Activated naive CD8-positive, alpha-beta T cell treated with anti-CD3 and anti-CD28 coated beads for 36 hours (primary cell): ENCODE measurements around the gene CDC42BPG. TPM values are rescaled to one million over a fixed set of nuclear protein-coding genes. Genes with fewer than 3 reads are reported as not detected.

Source experiments
- DNase-seq: peaks from one replicate; pipeline ENCODE4 v3.0.0; 2021
- H3K27ac Mint-ChIP-seq: one replicate; pipeline ENCODE4 v1.8.0; 2022; ENCODE audit warnings: mild to moderate bottlenecking, moderate library complexity, mixed read lengths
- H3K27me3 Mint-ChIP-seq: one replicate; pipeline ENCODE4 v1.8.0; 2022; ENCODE audit warnings: mild to moderate bottlenecking, mixed read lengths
- H3K36me3 Mint-ChIP-seq: one replicate; pipeline ENCODE4 v1.8.0; 2021; ENCODE audit warnings: mild to moderate bottlenecking, mixed read lengths
- H3K4me1 Mint-ChIP-seq: one replicate; pipeline ENCODE4 v1.8.0; 2021; ENCODE audit warnings: mixed read lengths
- H3K4me3 Mint-ChIP-seq: one replicate; pipeline ENCODE4 v1.8.0; 2022; ENCODE audit warnings: mild to moderate bottlenecking, moderate library complexity, mixed read lengths
- H3K9me3 Mint-ChIP-seq: one replicate; pipeline ENCODE4 v1.8.0; 2022; ENCODE audit warnings: mixed read lengths
- total RNA-seq, 2 experiments: library from RNA; stranded (reverse); gene quantifications; one replicate each; pipeline ENCODE4 v1.2.3, GENCODE V29; 2021

The CDC42BPG gene
- total RNA-seq, 2 experiments from 2014 or later, result 0.46 to 0.54 TPM

DNA sequence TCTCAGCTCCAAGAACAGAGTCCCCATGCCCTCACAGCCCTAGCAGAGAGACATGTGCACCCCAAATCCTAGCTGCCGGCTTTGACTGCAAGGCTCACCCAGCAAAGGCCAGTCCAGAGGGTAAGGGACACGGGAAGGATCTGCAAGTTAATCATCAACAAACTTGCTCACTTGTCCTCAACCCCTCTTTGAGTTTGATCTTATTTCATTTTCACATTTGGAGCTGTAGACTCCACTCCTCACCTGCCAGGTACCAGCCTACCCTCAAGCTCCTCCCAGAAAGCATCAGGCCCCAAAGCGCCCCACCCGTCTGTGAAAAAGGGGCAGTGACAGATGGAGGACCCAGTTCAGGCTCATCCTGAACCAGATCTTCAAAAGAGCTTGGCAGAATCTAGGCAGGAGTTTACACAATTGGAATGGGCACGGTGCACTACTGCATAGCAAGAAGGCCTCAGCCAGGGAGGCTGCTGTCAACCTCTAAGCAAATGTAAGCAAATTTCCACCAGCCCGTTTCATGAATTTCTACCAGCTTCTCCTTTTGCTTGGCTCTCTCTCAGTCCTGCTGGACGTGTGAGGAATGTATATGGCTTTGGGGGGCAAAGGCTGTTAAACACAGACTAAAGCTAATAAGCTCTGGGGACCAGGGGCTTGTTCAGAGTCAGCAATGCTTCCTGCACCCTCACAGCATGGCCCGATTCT lies 28.5 kb upstream of the CDC42BPG start:
- Mint-ChIP-seq H3K4me3 (peak overlapping the region; percentile 43), H3K9me3 (no peaks in the 10 kb centered on the region), H3K27me3 (no peaks in the 10 kb centered on the region), H3K4me1 (peaks cover 79% of the 10 kb centered on the region), H3K27ac (peak overlapping the region; percentile 76), H3K36me3 (peaks cover 61% of the 10 kb centered on the region)
- no peak for DNase-seq

DNA sequence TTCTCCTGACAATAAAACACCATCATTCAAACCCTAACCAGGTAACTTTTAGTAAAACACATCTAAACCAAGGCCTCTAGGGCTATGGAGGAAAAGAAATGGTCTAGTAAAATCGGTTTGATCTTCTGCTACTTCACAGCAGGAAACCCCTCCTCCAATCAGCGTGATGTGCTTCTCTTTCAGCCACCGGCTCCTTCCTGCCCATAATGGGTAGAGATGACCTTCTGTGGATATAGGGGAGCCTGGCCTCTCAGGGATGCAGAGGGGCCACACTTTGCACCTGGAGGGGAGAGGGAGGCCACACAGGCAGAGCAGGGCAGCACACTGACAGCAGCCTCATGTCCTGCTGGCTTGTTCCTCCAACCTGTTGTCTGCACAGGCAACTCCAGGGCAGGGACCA lies 27.0 kb upstream of the CDC42BPG start:
- Mint-ChIP-seq H3K27ac (peak overlapping the region; percentile 78), H3K4me3 (peak overlapping the region; percentile 64), H3K27me3 (no peaks in the 10 kb centered on the region), H3K4me1 (peaks cover 84% of the 10 kb centered on the region), H3K9me3 (peaks cover 3% of the 10 kb centered on the region), H3K36me3 (peaks cover 60% of the 10 kb centered on the region)
- no peak for DNase-seq

DNA sequence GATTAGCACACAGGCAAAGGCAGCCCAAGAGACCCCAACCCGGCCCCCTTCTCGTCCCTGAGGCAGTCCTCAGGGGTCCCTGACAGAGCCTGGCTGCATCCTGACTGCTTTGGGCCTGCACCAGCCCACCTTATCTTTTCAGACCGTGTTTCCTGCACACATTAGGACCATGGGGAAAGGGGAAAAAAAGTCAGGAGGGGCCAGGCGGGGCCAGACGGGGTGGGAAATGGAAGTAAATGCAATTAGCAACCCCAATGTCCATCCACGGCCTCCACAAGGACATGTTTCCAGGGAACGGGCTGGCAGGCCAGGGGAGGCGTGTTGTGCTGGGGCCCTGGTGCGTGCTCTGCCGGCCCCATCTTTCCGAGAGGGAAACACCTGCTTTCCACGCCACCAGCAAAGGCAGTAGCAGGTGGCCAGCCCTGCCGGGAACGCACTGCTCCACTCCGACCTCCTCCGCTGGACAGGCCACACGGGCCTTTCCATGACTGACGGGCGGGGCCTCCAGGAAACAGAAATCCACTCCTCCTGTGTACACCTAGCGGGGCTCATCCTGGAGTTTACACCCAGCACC lies 26.5 kb upstream of the CDC42BPG start:
- Mint-ChIP-seq H3K4me3 (peak overlapping the region; percentile 64), H3K27ac (peak overlapping the region; percentile 91), H3K4me1 (peaks cover 86% of the 10 kb centered on the region), H3K27me3 (no peaks in the 10 kb centered on the region), H3K36me3 (peaks cover 62% of the 10 kb centered on the region), H3K9me3 (peaks cover 7% of the 10 kb centered on the region)
- no peak for DNase-seq

DNA sequence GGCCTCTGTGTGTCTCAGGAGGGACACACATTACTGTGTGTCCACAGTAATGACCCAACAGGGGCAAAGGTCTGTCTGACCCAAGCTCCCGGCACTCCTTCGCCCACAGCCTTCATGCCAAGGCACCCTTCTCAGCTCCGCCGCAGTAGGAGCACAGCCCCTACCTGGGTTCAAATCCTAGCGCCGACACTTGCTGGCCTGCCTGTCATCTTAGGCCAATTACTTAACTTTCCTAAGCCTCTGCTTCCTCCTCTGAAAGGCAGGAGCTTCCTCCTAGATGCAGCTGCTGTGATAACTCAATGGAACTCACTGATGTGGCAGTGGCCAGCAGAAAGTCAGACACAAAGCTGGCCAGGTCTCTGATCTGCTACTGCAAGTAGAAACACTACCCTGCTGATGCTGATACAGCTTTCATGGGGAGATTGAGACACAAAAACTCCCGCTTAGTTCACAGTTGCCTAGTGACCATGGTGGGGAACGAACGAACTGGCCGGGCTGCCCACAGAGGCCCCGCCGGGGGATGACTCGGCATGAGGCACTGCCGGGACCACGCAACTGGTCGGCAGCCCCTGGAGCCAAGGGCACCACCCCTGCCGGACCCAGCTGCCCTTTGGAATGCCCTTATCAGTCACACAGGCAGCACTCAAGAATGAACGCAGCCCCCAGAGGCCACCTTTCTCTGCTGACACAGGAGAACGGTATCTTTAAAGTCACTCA lies 25.9 kb upstream of the CDC42BPG start:
- Mint-ChIP-seq H3K36me3 (peaks cover 60% of the 10 kb centered on the region), H3K4me3 (peak overlapping the region; percentile 47), H3K27ac (peak overlapping the region; percentile 91), H3K9me3 (peaks cover 12% of the 10 kb centered on the region), H3K4me1 (peaks cover 86% of the 10 kb centered on the region), H3K27me3 (no peaks in the 10 kb centered on the region)
- DNase-seq, result no peak

DNA sequence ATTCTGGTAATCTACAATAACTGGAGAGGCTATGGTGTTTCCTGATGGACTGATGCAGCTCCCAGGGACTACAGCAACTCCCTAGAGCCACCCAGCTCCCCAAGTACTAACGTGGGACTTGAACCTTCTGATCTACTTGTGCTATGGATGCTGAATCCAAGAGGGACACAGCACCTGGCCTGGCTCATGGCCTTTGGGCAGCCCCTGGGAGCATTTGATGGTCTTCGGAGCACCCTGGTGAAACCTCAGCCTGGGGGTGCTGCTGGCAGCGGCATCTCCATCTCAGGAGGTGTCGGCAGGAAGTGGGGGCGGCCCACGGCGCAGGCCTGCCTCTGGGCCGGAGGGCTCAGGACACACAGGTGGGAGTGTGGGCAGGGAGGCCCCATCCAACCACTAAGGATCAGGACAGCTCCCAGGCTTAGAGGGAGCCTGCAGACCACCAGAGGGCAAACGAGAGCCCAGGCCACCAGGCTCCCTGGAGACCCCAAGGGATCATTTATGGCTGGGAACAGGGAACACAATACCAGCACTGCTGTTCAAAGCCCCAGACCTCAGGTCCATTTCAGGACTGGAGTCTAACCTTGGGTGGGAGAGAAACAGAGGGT lies 25.2 kb upstream of the CDC42BPG start:
- no peak for DNase-seq
- Mint-ChIP-seq H3K27ac (peak overlapping the region; percentile 91), H3K36me3 (peaks cover 54% of the 10 kb centered on the region), H3K9me3 (peaks cover 12% of the 10 kb centered on the region), H3K4me1 (peaks cover 85% of the 10 kb centered on the region), H3K27me3 (no peaks in the 10 kb centered on the region), H3K4me3 (peak overlapping the region; percentile 56)

DNA sequence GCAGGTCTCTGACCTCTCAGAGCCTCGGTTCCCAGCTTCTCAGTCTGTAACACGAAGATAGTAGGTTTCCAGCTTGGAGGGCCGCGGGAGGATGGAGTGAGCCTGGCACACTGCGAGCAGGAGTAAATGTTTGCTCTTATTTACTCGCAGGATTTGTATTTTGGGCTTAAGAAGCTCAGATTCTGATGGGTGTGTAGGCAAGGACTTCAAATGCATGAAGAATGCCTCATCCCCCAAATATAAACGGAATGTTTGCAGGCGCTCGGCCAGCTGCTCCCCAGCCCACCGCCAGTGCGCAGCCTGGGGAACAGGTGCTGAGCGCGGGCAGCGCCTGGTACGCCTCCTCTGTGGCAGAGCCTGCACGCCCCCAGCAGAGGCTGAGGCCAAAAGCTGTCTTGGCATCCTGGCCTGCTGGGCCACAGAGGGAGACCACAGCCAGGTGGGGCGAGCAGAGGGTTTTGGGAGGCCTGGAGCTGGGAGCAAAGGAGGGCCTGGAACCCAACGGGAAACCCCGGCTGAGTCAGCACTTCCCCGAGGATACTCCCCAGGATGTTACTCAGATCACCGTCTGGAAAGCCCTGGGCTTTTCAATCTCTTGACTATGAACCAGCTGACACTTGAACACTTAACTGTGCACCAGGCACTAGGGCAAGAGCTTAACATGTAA lies 24.6 kb upstream of the CDC42BPG start:
- Mint-ChIP-seq H3K9me3 (peaks cover 12% of the 10 kb centered on the region), H3K27me3 (no peaks in the 10 kb centered on the region), H3K4me3 (peak overlapping the region; percentile 63), H3K27ac (peak overlapping the region; percentile 91), H3K36me3 (peaks cover 47% of the 10 kb centered on the region), H3K4me1 (peaks cover 84% of the 10 kb centered on the region)
- peak; percentile 53 for DNase-seq

DNA sequence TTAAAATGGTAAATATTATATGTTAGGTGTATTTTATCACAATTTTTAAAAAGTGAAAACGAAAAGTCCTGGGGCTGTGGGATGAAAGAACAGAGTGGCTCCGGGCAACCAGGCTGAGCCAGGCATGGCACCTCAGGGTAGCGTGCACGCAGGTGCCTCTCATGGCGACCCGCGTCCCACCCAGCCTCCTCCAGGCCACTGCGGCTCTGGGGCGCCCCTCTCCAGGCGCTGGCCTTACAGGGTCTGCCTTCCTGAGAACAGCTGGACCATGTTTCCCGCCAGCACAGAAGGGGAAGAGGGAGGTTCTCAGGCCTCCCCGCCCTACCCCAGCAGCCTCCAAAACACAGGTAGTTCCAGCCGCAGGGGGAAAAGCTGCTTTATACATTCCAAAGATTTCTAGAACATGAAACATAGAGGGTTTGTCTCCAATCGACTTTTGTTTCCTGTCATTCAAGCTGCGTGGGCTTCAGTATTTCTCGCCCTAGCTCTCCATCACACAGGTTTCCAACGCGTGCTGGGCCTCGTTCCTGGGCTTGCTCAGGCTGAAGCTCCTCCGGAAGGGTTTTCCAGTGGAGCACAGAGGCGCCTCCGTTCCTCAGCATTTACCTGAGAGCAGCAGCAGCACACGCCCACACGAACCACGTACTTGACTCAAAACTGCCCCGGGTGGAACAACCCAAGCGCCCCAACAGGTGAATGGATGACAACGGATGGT lies 23.5 kb upstream of the CDC42BPG start:
- Mint-ChIP-seq H3K4me1 (peaks cover 88% of the 10 kb centered on the region), H3K9me3 (peaks cover 12% of the 10 kb centered on the region), H3K36me3 (peaks cover 46% of the 10 kb centered on the region), H3K27ac (peak overlapping the region; percentile 91), H3K4me3 (peak overlapping the region; percentile 63), H3K27me3 (no peaks in the 10 kb centered on the region)
- DNase-seq, result no peak

DNA sequence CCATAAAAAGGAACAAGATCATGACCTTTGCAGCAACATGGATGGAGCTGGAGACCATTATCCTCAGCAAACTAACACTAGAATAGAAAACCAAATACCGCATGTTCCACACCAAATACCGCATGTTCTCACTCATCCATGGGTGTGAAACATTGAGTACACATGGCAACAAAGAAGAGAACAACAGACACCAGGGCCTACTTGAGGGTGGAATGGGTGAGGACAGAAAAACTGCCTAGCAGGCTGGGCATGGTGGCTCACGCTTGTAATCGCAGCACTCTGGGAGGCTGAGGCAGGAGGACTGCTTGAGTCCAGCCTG lies 21.7 kb upstream of the CDC42BPG start:
- no peaks in the 10 kb centered on the region for H3K27me3 Mint-ChIP-seq

DNA sequence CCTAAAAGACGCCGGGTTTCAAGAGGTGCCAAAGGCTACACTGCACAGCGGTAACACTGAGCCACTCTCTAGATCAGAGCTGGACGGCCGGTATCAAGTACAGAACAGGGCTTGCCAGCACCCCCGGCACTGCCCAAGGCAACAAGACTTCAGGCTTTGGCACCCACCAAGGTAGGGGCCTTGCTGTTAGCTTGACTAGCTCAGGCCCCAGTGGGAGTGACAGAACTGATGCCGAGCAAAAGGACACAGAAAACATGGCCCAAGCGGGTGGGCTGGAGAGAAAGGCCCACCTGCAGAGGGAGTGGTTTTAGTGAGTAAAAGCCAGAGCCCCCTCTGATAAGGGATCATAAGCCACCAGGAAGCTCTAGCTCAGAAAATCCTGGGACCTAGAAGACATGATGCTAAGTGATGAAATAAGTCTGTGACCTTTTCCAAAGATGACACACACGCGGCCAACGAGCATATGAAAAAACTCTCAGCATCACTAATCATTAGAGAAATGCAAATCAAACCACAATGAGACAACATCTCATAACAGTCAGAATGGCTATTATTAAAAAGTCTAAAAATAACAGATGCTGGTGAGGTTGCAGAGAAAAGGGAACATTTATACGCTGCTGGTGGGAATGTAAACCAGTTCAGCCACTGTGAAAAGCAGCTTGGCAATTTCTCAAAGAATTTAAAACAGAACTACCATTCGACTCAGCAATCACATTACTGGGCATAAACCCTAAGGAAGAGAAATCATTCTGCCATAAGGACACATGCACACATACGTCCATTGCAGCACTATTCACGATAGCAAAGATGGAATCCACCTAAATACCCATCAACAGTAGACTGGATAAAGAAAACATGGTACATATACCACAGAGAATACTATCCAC lies 21.1 kb upstream of the CDC42BPG start:
- H3K9me3 Mint-ChIP-seq, result peaks cover 12% of the 10 kb centered on the region
- H3K27ac Mint-ChIP-seq, result peak overlapping the region; percentile 98
- peaks cover 85% of the 10 kb centered on the region for H3K4me1 Mint-ChIP-seq
- H3K4me3 Mint-ChIP-seq, result peak overlapping the region; percentile 75
- peaks cover 39% of the 10 kb centered on the region for H3K36me3 Mint-ChIP-seq
- DNase-seq, result no peak
- no peaks in the 10 kb centered on the region for H3K27me3 Mint-ChIP-seq

More for the DNA sequence above, 21.7 kb upstream of the CDC42BPG start:
- Mint-ChIP-seq H3K4me1 (peaks cover 85% of the 10 kb centered on the region), H3K36me3 (peaks cover 37% of the 10 kb centered on the region), H3K9me3 (peaks cover 12% of the 10 kb centered on the region), H3K27ac (peak overlapping the region; percentile 98), H3K4me3 (peak overlapping the region; percentile 75)
- DNase-seq, result no peak

DNA sequence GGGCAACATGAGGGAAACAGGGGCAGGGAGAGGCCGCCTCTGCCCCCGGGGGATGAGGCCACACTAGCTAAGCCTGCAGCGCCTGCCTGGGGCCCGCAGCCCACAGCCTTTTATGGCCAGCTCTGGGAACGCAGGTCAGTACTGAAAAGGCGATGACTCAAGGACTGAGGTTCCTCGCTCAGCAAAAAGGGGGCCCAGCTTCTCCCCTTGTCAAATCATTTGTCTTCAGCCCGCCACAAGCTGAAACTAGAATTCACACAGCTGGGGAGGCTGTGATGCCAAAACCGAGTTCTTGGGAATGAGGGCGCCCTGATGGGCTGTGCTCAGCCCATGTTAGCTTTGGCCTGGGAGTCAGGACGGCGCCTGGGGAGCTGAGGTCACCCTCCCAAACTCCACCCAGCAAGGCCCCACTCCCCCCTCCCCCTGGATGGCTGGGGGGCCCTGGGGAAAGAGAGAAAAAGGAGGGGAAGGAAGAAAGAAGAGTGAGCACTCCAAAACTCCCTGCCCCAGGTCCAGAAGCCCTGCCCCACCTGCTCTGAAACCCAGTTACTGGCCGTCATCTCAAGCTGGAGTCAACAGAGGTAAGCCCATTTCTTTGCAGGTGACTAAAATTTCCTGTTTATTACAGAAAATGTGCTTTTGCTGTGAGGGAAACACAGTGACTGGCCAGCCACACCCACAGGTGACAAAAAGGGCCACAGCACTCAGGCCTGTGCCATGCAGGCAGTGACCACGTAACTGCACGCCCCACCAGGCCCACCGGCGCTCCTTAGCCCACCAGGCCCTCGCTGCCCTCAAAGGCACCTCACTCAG lies 20.2 kb upstream of the CDC42BPG start:
- H3K4me1 Mint-ChIP-seq, result peaks cover 86% of the 10 kb centered on the region
- peak overlapping the region; percentile 98 for H3K27ac Mint-ChIP-seq
- no peaks in the 10 kb centered on the region for H3K27me3 Mint-ChIP-seq
- peak; percentile 79 for DNase-seq
- H3K9me3 Mint-ChIP-seq, result peaks cover 12% of the 10 kb centered on the region
- H3K4me3 Mint-ChIP-seq, result peak overlapping the region; percentile 75
- peaks cover 48% of the 10 kb centered on the region for H3K36me3 Mint-ChIP-seq

DNA sequence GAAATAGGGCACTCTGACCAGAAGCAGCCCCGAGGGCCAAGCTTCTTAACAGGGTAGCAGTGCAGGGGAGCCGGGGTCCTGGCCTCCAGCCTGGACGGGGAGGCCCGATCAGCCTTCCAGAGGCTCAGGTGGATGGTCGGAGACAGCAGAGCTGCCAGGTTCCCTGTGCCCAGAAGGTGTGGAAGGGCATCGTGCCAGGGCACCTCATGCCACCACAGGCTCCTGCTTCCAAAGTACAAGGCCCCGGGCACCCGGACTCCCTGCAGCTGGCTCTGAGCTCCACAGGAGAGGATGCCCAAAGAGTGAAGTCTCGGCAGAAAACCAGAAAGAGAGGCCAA lies 19.7 kb upstream of the CDC42BPG start:
- H3K9me3 Mint-ChIP-seq, result peaks cover 12% of the 10 kb centered on the region

DNA sequence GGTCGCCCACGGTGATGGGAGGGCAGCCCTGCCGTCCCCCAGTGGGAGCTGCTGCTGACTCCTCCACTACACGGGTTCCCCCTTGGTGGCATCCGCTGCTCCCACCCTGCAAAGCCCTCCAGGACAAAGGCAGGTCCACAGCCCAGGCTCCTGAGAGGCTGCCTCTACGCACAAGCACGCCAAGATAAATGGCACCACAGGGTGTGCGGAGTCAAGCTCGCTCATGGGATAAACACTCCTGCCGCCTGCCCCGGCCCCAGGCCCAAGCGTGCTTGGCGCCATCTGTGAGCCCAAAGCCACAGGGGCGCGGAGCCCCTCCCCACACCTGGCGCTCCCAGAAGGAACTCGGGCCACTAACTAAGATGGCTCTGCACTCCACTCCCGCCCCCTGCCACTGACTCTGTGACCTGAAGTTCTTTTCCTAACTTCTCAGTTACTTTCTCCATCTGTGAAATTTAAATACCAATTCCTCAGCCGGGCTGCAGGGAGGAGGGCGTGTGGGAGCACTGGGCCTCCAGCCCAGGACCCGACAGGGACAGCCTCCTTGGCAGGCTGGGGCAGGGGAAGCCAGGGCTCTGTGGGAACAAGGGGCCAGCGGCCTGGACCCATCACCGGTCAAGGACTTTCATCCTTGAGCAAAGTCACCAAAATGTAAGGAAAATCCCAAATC lies 19.1 kb upstream of the CDC42BPG start:
- peak overlapping the region; percentile 75 for H3K4me3 Mint-ChIP-seq
- peak overlapping the region; percentile 98 for H3K27ac Mint-ChIP-seq
- peaks cover 12% of the 10 kb centered on the region for H3K9me3 Mint-ChIP-seq
- H3K36me3 Mint-ChIP-seq, result peaks cover 56% of the 10 kb centered on the region
- H3K27me3 Mint-ChIP-seq, result no peaks in the 10 kb centered on the region
- peaks cover 85% of the 10 kb centered on the region for H3K4me1 Mint-ChIP-seq
- no peak for DNase-seq

More for the DNA sequence above, 19.7 kb upstream of the CDC42BPG start:
- Mint-ChIP-seq H3K27ac (peak overlapping the region; percentile 98), H3K4me1 (peaks cover 85% of the 10 kb centered on the region), H3K36me3 (peaks cover 53% of the 10 kb centered on the region), H3K27me3 (no peaks in the 10 kb centered on the region), H3K4me3 (peak overlapping the region; percentile 75)
- DNase-seq, result no peak
